Esophagus muscularis mucosa (tissue), 3 donors: Measurements from ENCODE around the gene GRIK3.

Experiments used
- CTCF ChIP-seq, 3 experiments: fragments of 200-600 bp in 2 of 3; fragments of 450-650 bp in 1 of 3; sonication (generic) in 2 of 3; IDR thresholded peaks; one replicate each; pipeline ENCODE4 v1.5.1; 2017 to 2019; ENCODE audit warnings: antibody characterized with exemption in 3 of 3, mild to moderate bottlenecking in 2 of 3, moderate library complexity in 1 of 3
- POLR2A ChIP-seq: fragments of 450-650 bp; IDR thresholded peaks from one replicate; pipeline ENCODE4 v1.6.1; 2017; ENCODE audit warnings: antibody characterized with exemption, moderate library complexity, mild to moderate bottlenecking, low read depth

GRCh38 chr1:36861375-36861774 is 172.9 kb downstream of the GRIK3 start:
- TF ChIP-seq CTCF (IDR thresholded peaks at IDR 0.05) (no peak), POLR2A (no peak)
